T-cell (primary cell): ENCODE measurements around the gene GCLC. TPM values are rescaled to one million over a fixed set of nuclear protein-coding genes. Genes with fewer than 3 reads are reported as not detected.

Experiments
- ATAC-seq, 4 experiments: fragments of 200-7000 bp in 3 of 4; fragments of 150-1000 bp in 1 of 4; cut with Tn5 transposase; replicated peaks in 1 of 4; 1 replicate in 3 of 4; 2 replicates in 1 of 4; pipeline ENCODE4 v1.10.0; 2021; ENCODE audit warnings: moderate library complexity in 3 of 4, mild to moderate bottlenecking in 2 of 4, moderate number of reproducible peaks in 1 of 4
- CTCF ChIA-PET, 2 donors: fragments of 300-600 bp; sonication (Branson Sonifier 250); formaldehyde crosslinking; loops; one replicate each; lab custom pipeline; 2022; ENCODE audit warnings: antibody characterized with exemption in 2 of 2; lab: Charles Lee
- POLR2A ChIA-PET, 2 donors: fragments of 300-600 bp; sonication (Branson Sonifier 250); formaldehyde crosslinking; loops; one replicate each; lab custom pipeline; 2022; ENCODE audit warnings: antibody characterized with exemption in 2 of 2; lab: Charles Lee
- DNase-seq, 35 experiments: peaks; one replicate each; pipeline versions ENCODE4 v3.0.0 to v3.0.0-alpha.2; 2013 to 2023
- H3K27ac ChIP-seq: one replicate; pipeline ENCODE4 v1.5.1; 2013; ENCODE audit warnings: low read length
- H3K27me3 ChIP-seq, 2 experiments: replicated peaks in 1 of 2; 1 replicate in 1 of 2; 2 replicates in 1 of 2; pipeline versions ENCODE4 v1.6.1 to v1.7.0; 2013; ENCODE audit warnings: low read length in 1 of 2, mixed read lengths in 1 of 2; ENCODE audit not compliant: control insufficient read depth in 2 of 2, insufficient read depth in 2 of 2; ENCODE audit errors: extremely low read depth in 1 of 2
- H3K36me3 ChIP-seq, 2 donors: 1 replicate in 1 of 2; 2 replicates in 1 of 2; pipeline versions ENCODE4 v1.6.1 to v1.7.0; 2013; ENCODE audit warnings: low read length in 1 of 2; ENCODE audit not compliant: control insufficient read depth in 2 of 2, insufficient read depth in 1 of 2; ENCODE audit errors: extremely low read depth in 1 of 2
- H3K4me1 ChIP-seq, 2 experiments: 1 replicate in 1 of 2; 2 replicates in 1 of 2; pipeline versions ENCODE4 v1.6.1 to v1.7.0; 2013; ENCODE audit warnings: low read length in 2 of 2, mixed read lengths in 1 of 2; ENCODE audit not compliant: insufficient read depth in 2 of 2, control insufficient read depth in 1 of 2; ENCODE audit errors: extremely low read depth in 1 of 2
- H3K4me3 ChIP-seq, 2 donors: 1 replicate in 1 of 2; 2 replicates in 1 of 2; pipeline versions ENCODE4 v1.5.1 to v1.7.0; 2013; ENCODE audit warnings: mild to moderate bottlenecking in 2 of 2, low read length in 1 of 2, moderate library complexity in 1 of 2; ENCODE audit not compliant: control insufficient read depth in 1 of 2; ENCODE audit errors: extremely low read depth in 1 of 2
- H3K9me3 ChIP-seq: 2 replicates; pipeline ENCODE4 v1.7.0; 2013
- H3K27ac Mint-ChIP-seq, 2 donors: one replicate each; pipeline ENCODE4 v1.8.0; 2020 to 2021; ENCODE audit warnings: mild to moderate bottlenecking in 2 of 2, mixed read lengths in 2 of 2
- H3K27me3 Mint-ChIP-seq, 2 donors: one replicate each; pipeline ENCODE4 v1.8.0; 2021 to 2022; ENCODE audit warnings: mixed read lengths in 2 of 2
- H3K36me3 Mint-ChIP-seq: one replicate; pipeline ENCODE4 v1.8.0; 2021; ENCODE audit warnings: mixed read lengths
- H3K4me1 Mint-ChIP-seq, 3 donors: one replicate each; pipeline ENCODE4 v1.8.0; 2020 to 2022; ENCODE audit warnings: mixed read lengths in 3 of 3, mild to moderate bottlenecking in 1 of 3
- H3K4me3 Mint-ChIP-seq, 3 donors: one replicate each; pipeline ENCODE4 v1.8.0; 2020 to 2022; ENCODE audit warnings: mild to moderate bottlenecking in 3 of 3, mixed read lengths in 3 of 3, moderate library complexity in 3 of 3
- H3K9me3 Mint-ChIP-seq, 3 donors: one replicate each; pipeline ENCODE4 v1.8.0; 2020 to 2022; ENCODE audit warnings: mixed read lengths in 3 of 3
- WGBS: methylation state at CpG from one replicate; pipeline ENCODE4 v1.1.5; 2013; ENCODE audit warnings: missing lambda C conversion rate; ENCODE audit not compliant: insufficient coverage; 5-methylcytosine and 5-hydroxymethylcytosine counted together
- total RNA-seq, 35 experiments: library from RNA in 6 of 35; stranded (reverse) in 6 of 35; fragments of 120-200 nt in 1 of 35; gene quantifications; one replicate each; pipeline versions ENCODE4 v1.2.1 to v1.2.4 and lab custom pipeline; 2013 to 2026

The GCLC gene
- total RNA-seq, 5 donors from 2014 or later (not counting 1 experiment from before 2014, with no cell fraction given) = 25.2 to 38.2 (median 33.6) TPM

DNA sequence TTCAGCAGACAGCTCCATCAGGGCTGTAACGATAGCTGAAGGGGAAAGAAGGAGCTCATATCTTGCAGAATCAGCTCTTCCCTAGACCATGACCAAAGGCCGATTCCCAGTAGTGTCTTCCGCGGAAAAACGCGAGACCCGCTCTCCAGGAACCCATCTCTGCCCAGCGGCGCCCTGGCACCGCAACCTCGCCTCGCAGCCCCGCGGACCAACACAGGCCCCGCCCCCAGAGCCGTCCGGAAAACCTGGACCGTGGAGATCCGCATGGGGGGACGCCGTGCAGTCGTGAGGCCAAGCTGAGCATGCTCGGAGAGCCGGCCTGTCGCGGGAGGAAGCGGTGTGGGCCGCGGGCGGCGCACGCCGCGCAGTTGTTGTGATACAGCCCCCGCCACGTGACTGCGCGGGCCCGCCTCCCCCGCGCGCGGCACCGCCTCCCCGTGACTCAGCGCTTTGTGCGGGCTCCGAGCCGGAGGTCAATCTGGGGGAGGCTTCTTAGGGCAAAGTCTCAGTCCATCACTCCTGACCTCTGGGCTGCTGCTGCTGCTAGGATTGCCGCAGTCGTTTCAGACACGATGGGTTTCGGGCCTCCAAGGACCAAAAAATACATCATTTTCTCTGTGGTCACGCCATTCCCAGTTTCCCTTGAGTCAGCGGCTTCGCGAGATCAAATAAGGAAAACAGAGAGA lies 3.1 kb upstream of the GCLC start:
- POLR2A ChIA-PET = interaction anchor here in 1 of 2 donors (0.6 kb wide), 1 partner anchor 10 kb away, joined by 3 read pairs; no protein-coding TSS in a partner anchor
- no peaks in the 10 kb centered on the region for H3K27me3 ChIP-seq
- no peaks in the 10 kb centered on the region for H3K9me3 Mint-ChIP-seq
- H3K4me3 ChIP-seq = peak overlapping the region; percentile 59 to 80
- WGBS = 1% methylated on average over 56 of the region's 57 CpGs
- H3K9me3 ChIP-seq = no peaks in the 10 kb centered on the region
- H3K27me3 Mint-ChIP-seq = no peaks in the 10 kb centered on the region
- peak overlapping the region; percentile 80 to 84 for H3K27ac Mint-ChIP-seq
- no peaks in the 10 kb centered on the region for H3K36me3 Mint-ChIP-seq
- H3K4me1 Mint-ChIP-seq = peaks cover 42 to 47% (median 44%) of the 10 kb centered on the region in 3 donors
- no peaks in the 10 kb centered on the region for H3K36me3 ChIP-seq
- peak overlapping the region; percentile 60 for H3K27ac ChIP-seq
- ATAC-seq (peak; percentile 84 to 87 (median 84)), DNase-seq (peak; percentile 86 to 96 (median 90))
- peaks cover 19 to 28% of the 10 kb centered on the region in 2 experiments for H3K4me1 ChIP-seq
- CTCF ChIA-PET = interaction anchor here in 1 of 2 donors (1.2 to 2.4 kb wide), 4 partner anchors 99 to 1263 kb away, joined by 4 to 5 read pairs (median 4); partner anchors contain the start of gene MCM3
- peak overlapping the region; percentile 78 to 87 (median 84) for H3K4me3 Mint-ChIP-seq

GRCh38 chr6:53547166-53547810 lies 2.4 kb upstream of the GCLC start:
- CTCF ChIA-PET = interaction anchor here in 1 of 2 donors (1.2 to 2.4 kb wide), 4 partner anchors 100 to 1262 kb away, joined by 4 to 5 read pairs (median 4); partner anchors contain the start of gene MCM3
- WGBS = 23% methylated on average over 6 of the region's 12 CpGs
- Mint-ChIP-seq H3K4me3 (peak overlapping the region; percentile 78 to 87 (median 84)), H3K27me3 (no peaks in the 10 kb centered on the region), H3K36me3 (no peaks in the 10 kb centered on the region), H3K9me3 (no peaks in the 10 kb centered on the region), H3K4me1 (peaks cover 43 to 49% (median 49%) of the 10 kb centered on the region in 3 donors), H3K27ac (peak overlapping the region; percentile 80 to 84)
- ATAC-seq (peak; percentile 9 to 19 (median 9)), DNase-seq (peak in 1 of 35 experiments; percentile 14)
- H3K4me3 ChIP-seq = peak overlapping the region; percentile 59 to 80
- POLR2A ChIA-PET = interaction anchor here in 1 of 2 donors (0.6 kb wide), 1 partner anchor 10 kb away, joined by 3 read pairs; no protein-coding TSS in a partner anchor
- H3K36me3 ChIP-seq = no peaks in the 10 kb centered on the region
- no peaks in the 10 kb centered on the region for H3K9me3 ChIP-seq
- no peaks in the 10 kb centered on the region for H3K27me3 ChIP-seq
- H3K4me1 ChIP-seq = peaks cover 19 to 32% of the 10 kb centered on the region in 2 experiments
- peak overlapping the region; percentile 27 for H3K27ac ChIP-seq

DNA sequence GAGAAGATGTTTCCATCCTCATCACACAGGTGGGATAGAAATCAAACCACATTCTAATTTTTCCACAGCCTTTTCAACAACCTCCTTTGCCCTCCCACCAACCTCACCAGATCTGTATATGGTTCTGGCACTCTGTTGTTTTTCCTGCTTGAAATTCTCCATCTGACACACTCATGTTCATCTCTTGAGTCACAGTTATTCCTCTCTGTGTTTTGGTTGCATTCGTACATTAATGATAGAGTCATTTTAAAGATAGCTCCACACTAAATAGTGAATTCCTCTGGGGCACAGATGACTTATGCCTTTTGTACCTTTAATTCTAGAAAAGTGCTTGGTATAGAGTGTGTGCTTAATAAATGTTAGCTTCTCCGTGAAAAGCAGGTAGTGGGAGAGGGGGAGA lies 1.4 kb upstream of the GCLC start:
- Histone ChIP-seq H3K4me3 (no peak overlapping the region), H3K27me3 (no peaks in the 10 kb centered on the region), H3K27ac (no peak overlapping the region), H3K9me3 (no peaks in the 10 kb centered on the region), H3K4me1 (peaks cover 19 to 34% of the 10 kb centered on the region in 2 experiments), H3K36me3 (no peaks in the 10 kb centered on the region)
- peaks cover under 1% of the 10 kb centered on the region for H3K36me3 Mint-ChIP-seq
- H3K4me3 Mint-ChIP-seq = peak overlapping the region; percentile 88 to 94 (median 94)
- ATAC-seq (no peak), DNase-seq (no peak)
- peaks cover 53 to 55% (median 54%) of the 10 kb centered on the region in 3 donors for H3K4me1 Mint-ChIP-seq
- H3K27ac Mint-ChIP-seq = peak overlapping the region in 1 of 2 donors; percentile 71
- no peaks in the 10 kb centered on the region for H3K9me3 Mint-ChIP-seq
- POLR2A ChIA-PET = no interaction called here
- CTCF ChIA-PET = interaction anchor here (0.7 kb wide), 2 partner anchors 12 to 376 kb away, joined by 3 read pairs; no protein-coding TSS in a partner anchor
- H3K27me3 Mint-ChIP-seq = no peaks in the 10 kb centered on the region
- WGBS = no CpG with 5 or more reads among the region's 2 CpGs

GRCh38 chr6:53544217-53544469 lies 758 bp downstream of the GCLC start:
- ATAC-seq (no peak), DNase-seq (peak in 2 of 35 experiments; percentile 11 to 33)
- peaks cover 63 to 73% (median 71%) of the 10 kb centered on the region in 3 donors for H3K4me1 Mint-ChIP-seq
- Histone ChIP-seq H3K4me3 (peak overlapping the region; percentile 63 to 80), H3K36me3 (peaks cover 0 to 3% of the 10 kb centered on the region in 2 donors), H3K27ac (no peak overlapping the region), H3K27me3 (no peaks in the 10 kb centered on the region), H3K9me3 (no peaks in the 10 kb centered on the region), H3K4me1 (peaks cover 19 to 34% of the 10 kb centered on the region in 2 experiments)
- WGBS = 0% methylated on average over 15 of the region's 24 CpGs
- no peaks in the 10 kb centered on the region for H3K9me3 Mint-ChIP-seq
- H3K4me3 Mint-ChIP-seq = peak overlapping the region; percentile 89 to 97 (median 94)
- CTCF ChIA-PET = interaction anchor here in 1 of 2 donors (0.5 to 2.7 kb wide), 8 partner anchors 22 to 1123 kb away, joined by 3 to 12 read pairs (median 4); no protein-coding TSS in a partner anchor
- H3K27me3 Mint-ChIP-seq = no peaks in the 10 kb centered on the region
- peaks cover 8% of the 10 kb centered on the region for H3K36me3 Mint-ChIP-seq
- H3K27ac Mint-ChIP-seq = peak overlapping the region; percentile 80 to 85
- POLR2A ChIA-PET = no interaction called here

- ATAC-seq (no peak), DNase-seq (no peak)
- no peaks in the 10 kb centered on the region for H3K27me3 Mint-ChIP-seq
- H3K4me3 ChIP-seq = peak overlapping the region; percentile 63 to 80
- no peaks in the 10 kb centered on the region for H3K9me3 ChIP-seq
- H3K4me3 Mint-ChIP-seq = peak overlapping the region; percentile 89 to 97 (median 94)
- peaks cover 0 to 3% of the 10 kb centered on the region in 2 donors for H3K36me3 ChIP-seq
- H3K27me3 ChIP-seq = no peaks in the 10 kb centered on the region
- ChIA-PET POLR2A (no interaction called here), CTCF (interaction anchor here in 1 of 2 donors (0.5 to 2.7 kb wide), 8 partner anchors 23 to 1122 kb away, joined by 3 to 12 read pairs (median 4); no protein-coding TSS in a partner anchor)
- H3K27ac ChIP-seq = no peak overlapping the region
- H3K4me1 ChIP-seq = peaks cover 19 to 33% of the 10 kb centered on the region in 2 experiments
- peak overlapping the region; percentile 80 to 85 for H3K27ac Mint-ChIP-seq
- no peaks in the 10 kb centered on the region for H3K9me3 Mint-ChIP-seq
- WGBS = 61% methylated on average over 2 of the region's 7 CpGs
- peaks cover 8% of the 10 kb centered on the region for H3K36me3 Mint-ChIP-seq
- H3K4me1 Mint-ChIP-seq = peaks cover 63 to 78% (median 76%) of the 10 kb centered on the region in 3 donors
Observed at GRCh38 chr6:53543359-53544216, 1.3 kb downstream of the GCLC start.
